HG03135 (cell line): ENCODE results near the gene ZNF646.
"Not testable (repeated sequence)": the region's sequence is repeated elsewhere in the genome, so short reads cannot be mapped to it uniquely, and the experiment has no call there.

Experiments used
- ATAC-seq: cut with Tn5 transposase; IDR thresholded peaks from one replicate; pipeline ENCODE4 v1.9.1; 2021; ENCODE audit warnings: mild to moderate bottlenecking, moderate library complexity; ENCODE audit not compliant: unreplicated experiment

ZNF646 gene

GRCh38 chr16:31084584-31085302, 10.5 kb downstream of the ZNF646 start:
- no peak for ATAC-seq

GRCh38 chr16:31085411-31085810, 11.2 kb downstream of the ZNF646 start:
- ATAC-seq = no peak

GRCh38 chr16:31085873-31086628, 11.8 kb downstream of the ZNF646 start:
- ATAC-seq = no peak

- ATAC-seq = no peak
These were observed 12.3 kb downstream of the ZNF646 start for GRCh38 chr16:31086629-31086906.

- no peak for ATAC-seq
These were observed 13.3 kb downstream of the ZNF646 start for GRCh38 chr16:31087481-31087880.

- ATAC-seq = no peak
These were observed 13.7 kb downstream of the ZNF646 start for GRCh38 chr16:31087971-31088370.

GRCh38 chr16:31088459-31089183, 14.4 kb downstream of the ZNF646 start, which contains the start of gene PRSS53:
PRSS53 (minus strand) TSS chr16:31088943; CDS start chr16:31088809, 134 bp downstream.
- no peak for ATAC-seq

- ATAC-seq = no peak
These were observed 15.0 kb downstream of the ZNF646 start for GRCh38 chr16:31089199-31089598.

GRCh38 chr16:31090540-31090939, 16.3 kb downstream of the ZNF646 start:
- ATAC-seq = no peak

- ATAC-seq = no peak
These were observed 18.1 kb downstream of the ZNF646 start for GRCh38 chr16:31092330-31092729.

GRCh38 chr16:31093132-31093703, 19.0 kb downstream of the ZNF646 start:
- ATAC-seq = no peak

- peak; percentile 3 for ATAC-seq
These were observed 19.8 kb downstream of the ZNF646 start for GRCh38 chr16:31094088-31094423.

GRCh38 chr16:31094424-31095120, 20.4 kb downstream of the ZNF646 start, which contains the start of gene VKORC1:
VKORC1 (minus strand) TSS chr16:31094797; CDS start chr16:31094729, 68 bp downstream.
- peak; percentile 75 for ATAC-seq

- ATAC-seq = no peak
These were observed 25.8 kb downstream of the ZNF646 start for GRCh38 chr16:31099860-31100638.

GRCh38 chr16:31100876-31101641, 26.8 kb downstream of the ZNF646 start:
- not testable (repeated sequence) for ATAC-seq

- ATAC-seq = peak; percentile 62
These were observed 31.5 kb downstream of the ZNF646 start for GRCh38 chr16:31105677-31106213.

GRCh38 chr16:31106509-31107464, 32.6 kb downstream of the ZNF646 start:
- no peak for ATAC-seq

GRCh38 chr16:31107465-31107867, 33.2 kb downstream of the ZNF646 start:
- peak; percentile 43 for ATAC-seq
